Gastroesophageal sphincter (tissue), 4 donors: Measurements from ENCODE around the gene TRPC3. TPM values are rescaled to one million over a fixed set of nuclear protein-coding genes. Genes with fewer than 3 reads are reported as not detected.

Experiments
- ATAC-seq: fragments of 150-250 bp; one replicate; pipeline ENCODE4 v1.9.1; 2016; ENCODE audit warnings: mild to moderate bottlenecking, moderate library complexity
- H3K27ac ChIP-seq, 4 donors: fragments of 200-600 bp; sonication (generic) in 3 of 4; 1 replicate in 3 of 4; 2 replicates in 1 of 4; pipeline ENCODE4 v1.5.1; 2016 to 2019
- H3K27me3 ChIP-seq: fragments of 200-600 bp; sonication (generic); one replicate; pipeline ENCODE4 v1.5.1; 2019
- H3K36me3 ChIP-seq, 2 donors: fragments of 200-600 bp; sonication (generic); one replicate each; pipeline ENCODE4 v1.5.1; 2019; ENCODE audit warnings: control low read depth in 1 of 2
- H3K4me1 ChIP-seq, 3 donors: fragments of 200-600 bp; sonication (generic); 1 replicate in 2 of 3; 2 replicates in 1 of 3; pipeline ENCODE4 v1.5.1; 2016 to 2019; ENCODE audit warnings: control low read depth in 2 of 3
- H3K4me3 ChIP-seq, 2 donors: fragments of 200-600 bp; sonication (generic); one replicate each; pipeline ENCODE4 v1.5.1; 2019; ENCODE audit warnings: mild to moderate bottlenecking in 1 of 2, moderate library complexity in 1 of 2
- H3K9me3 ChIP-seq, 3 donors: fragments of 200-600 bp; sonication (generic); one replicate each; pipeline ENCODE4 v1.5.1; 2017 to 2019; ENCODE audit warnings: control low read depth in 2 of 3
- CTCF ChIP-seq, 4 experiments: fragments of 200-600 bp in 2 of 4; fragments of 450-650 bp in 2 of 4; sonication (generic) in 1 of 4; IDR thresholded peaks; one replicate each; pipeline ENCODE4 v1.5.1; 2017 to 2019; ENCODE audit warnings: antibody characterized with exemption in 4 of 4, mild to moderate bottlenecking in 2 of 4, moderate library complexity in 2 of 4
- EP300 ChIP-seq: sonication (generic); formaldehyde crosslinking; IDR thresholded peaks from one replicate; pipeline ENCODE4 v1.6.1; 2017; ENCODE audit warnings: antibody characterized with exemption, mild to moderate bottlenecking
- POLR2A ChIP-seq, 2 donors: fragments of 450-650 bp; IDR thresholded peaks; one replicate each; pipeline ENCODE4 v1.6.1; 2017; ENCODE audit warnings: antibody characterized with exemption in 2 of 2, mild to moderate bottlenecking in 2 of 2, moderate library complexity in 1 of 2
- POLR2AphosphoS5 ChIP-seq: sonication (generic); formaldehyde crosslinking; IDR thresholded peaks from one replicate; pipeline ENCODE4 v1.6.1; 2017; ENCODE audit warnings: antibody characterized with exemption
- WGBS, 2 donors: methylation state at CpG; one replicate each; pipeline ENCODE4 v1.1.5; 2018; ENCODE audit warnings: low coverage in 1 of 2; 5-methylcytosine and 5-hydroxymethylcytosine counted together
- total RNA-seq, 4 donors: library from RNA; depleted of rRNA; stranded (reverse); fragments of >200 nt; gene quantifications; one replicate each; pipeline ENCODE4 v1.1.0, GENCODE V29; 2016

Gene TRPC3
- total RNA-seq, 4 donors from 2014 or later = 0.50 to 8.9 (median 3.3) TPM

GRCh38 chr4:121863799-121864198, 88.1 kb downstream of the TRPC3 start:
- Histone ChIP-seq H3K27ac (no peak overlapping the region), H3K9me3 (no peaks in the 10 kb centered on the region), H3K4me1 (peaks cover 0 to 1% (median 0%) of the 10 kb centered on the region in 3 donors), H3K36me3 (peaks cover 0 to 54% of the 10 kb centered on the region in 2 donors), H3K27me3 (no peaks in the 10 kb centered on the region), H3K4me3 (no peak overlapping the region)
- TF ChIP-seq CTCF (IDR thresholded peaks at IDR 0.05) = no peak
- no peak for TF ChIP-seq POLR2AphosphoS5
- TF ChIP-seq POLR2A (IDR thresholded peaks at IDR 0.05) = no peak
- TF ChIP-seq EP300 = no peak
- WGBS, 2 donors = 60 to 77% methylated on average over 1 to 7 of the region's 7 CpGs
- ATAC-seq = no peak

- Histone ChIP-seq H3K9me3 (no peaks in the 10 kb centered on the region), H3K27ac (no peak overlapping the region), H3K36me3 (peaks cover 0 to 72% of the 10 kb centered on the region in 2 donors), H3K27me3 (no peaks in the 10 kb centered on the region), H3K4me1 (no peaks in the 10 kb centered on the region), H3K4me3 (no peak overlapping the region)
- 71% methylated on average over 2 of the region's 2 CpGs; no CpG with 5 or more reads in 1 of the 2 donors for WGBS, 2 donors
- ATAC-seq = no peak
- TF ChIP-seq POLR2AphosphoS5 (no peak), POLR2A (IDR thresholded peaks at IDR 0.05) (no peak), EP300 (no peak), CTCF (IDR thresholded peaks at IDR 0.05) (no peak)
These were observed 90.4 kb downstream of the TRPC3 start for GRCh38 chr4:121861426-121861825.

GRCh38 chr4:121860121-121860520, 91.7 kb downstream of the TRPC3 start:
- H3K27me3 ChIP-seq = no peaks in the 10 kb centered on the region
- H3K4me1 ChIP-seq = no peaks in the 10 kb centered on the region
- no peak overlapping the region for H3K4me3 ChIP-seq
- peaks cover 0 to 72% of the 10 kb centered on the region in 2 donors for H3K36me3 ChIP-seq
- H3K9me3 ChIP-seq = no peaks in the 10 kb centered on the region
- ATAC-seq = no peak
- H3K27ac ChIP-seq = no peak overlapping the region
- TF ChIP-seq POLR2A (IDR thresholded peaks at IDR 0.05) (no peak), EP300 (no peak), CTCF (IDR thresholded peaks at IDR 0.05) (no peak), POLR2AphosphoS5 (no peak)

- Histone ChIP-seq H3K9me3 (no peaks in the 10 kb centered on the region), H3K36me3 (peaks cover 0 to 74% of the 10 kb centered on the region in 2 donors), H3K4me3 (no peak overlapping the region), H3K27ac (no peak overlapping the region), H3K27me3 (no peaks in the 10 kb centered on the region), H3K4me1 (no peaks in the 10 kb centered on the region)
- WGBS, 2 donors = 80 to 100% methylated on average over 1 of the region's 1 CpG
- TF ChIP-seq POLR2AphosphoS5 = no peak
- no peak for TF ChIP-seq POLR2A (IDR thresholded peaks at IDR 0.05)
- no peak for TF ChIP-seq EP300
- TF ChIP-seq CTCF (IDR thresholded peaks at IDR 0.05) = no peak
- ATAC-seq = no peak
These were observed 100.5 kb downstream of the TRPC3 start for GRCh38 chr4:121851354-121851753.

GRCh38 chr4:121846662-121847061, 105.2 kb downstream of the TRPC3 start:
- peaks cover 5 to 85% of the 10 kb centered on the region in 2 donors for H3K36me3 ChIP-seq
- H3K9me3 ChIP-seq = no peaks in the 10 kb centered on the region
- WGBS, 2 donors = 83 to 86% methylated on average over 5 to 6 of the region's 6 CpGs
- H3K4me3 ChIP-seq = no peak overlapping the region
- no peaks in the 10 kb centered on the region for H3K4me1 ChIP-seq
- no peak for ATAC-seq
- H3K27me3 ChIP-seq = no peaks in the 10 kb centered on the region
- TF ChIP-seq EP300 (no peak), POLR2AphosphoS5 (no peak), CTCF (IDR thresholded peaks at IDR 0.05) (no peak), POLR2A (IDR thresholded peaks at IDR 0.05) (no peak)
- H3K27ac ChIP-seq = no peak overlapping the region
